H1 (cell line): ENCODE results near the gene TCF7L2. TPM values are rescaled to one million over a fixed set of nuclear protein-coding genes. Genes with fewer than 3 reads are reported as not detected.

ENCODE experiments used
- ASH2L ChIP-seq: fragments of 200-600, 300-600 bp; sonication (generic); IDR thresholded peaks from one replicate; pipeline ENCODE4 v1.7.1; 2017; ENCODE audit warnings: low read length
- CHD1 ChIP-seq: IDR thresholded peaks from 2 replicates; pipeline ENCODE4 v1.6.1; 2012; ENCODE audit warnings: low read depth, low read length, improper control_type of control experiment
- KDM5A ChIP-seq: fragments of 200-600 bp; IDR thresholded peaks from 2 replicates; pipeline ENCODE4 v1.7.1; 2012; ENCODE audit warnings: mild to moderate bottlenecking, low read length, inconsistent platforms, mixed read lengths
- RNF2 ChIP-seq: fragments of 200-900, 300-1000 bp; sonication (generic); IDR thresholded peaks from 2 replicates; pipeline ENCODE4 v1.7.1; 2016; ENCODE audit warnings: borderline replicate concordance, low read depth, mild to moderate bottlenecking, antibody characterized with exemption, low read length; ENCODE audit not compliant: poor library complexity, severe bottlenecking; ENCODE audit errors: missing control alignments
- polyA plus RNA-seq, 7 experiments: library from polyadenylated mRNA; depleted of rRNA in 3 of 7; stranded (reverse) in 5 of 7; unstranded in 2 of 7; fragments of >200 nt in 5 of 7; fragments of 200-250 nt in 2 of 7; gene quantifications; 1 replicate in 5 of 7; 2 replicates in 1 of 7; 4 replicates in 1 of 7; pipeline versions ENCODE4 v1.2.1 to v1.2.3, GENCODE V29; 2011 to 2013; ENCODE audit warnings: missing spikeins in 2 of 7, mixed read lengths in 2 of 7
- total RNA-seq: library from RNA; stranded (reverse); fragmentation: NEBNext Ultra II Directional; extraction: Animal tissue kit (Norgen Biotek cat#: 25700); gene quantifications from 2 replicates; pipeline ENCODE4 v1.2.1, GENCODE V29; 2021

The TCF7L2 gene
- total and polyA plus RNA-seq, 2 of the 8 experiments (the other 6 are each of a cell fraction or from before 2014, with no cell fraction given), result 33.9 to 67.3 TPM

GRCh38 chr10:113182154-113182553 is 232.1 kb downstream of the TCF7L2 start (continued):
- TF ChIP-seq RNF2 (no peak), KDM5A (no peak), CHD1 (no peak), ASH2L (no peak)
